Bronchus fibroblast of lung (primary cell): Measurements from ENCODE around the gene CCDC40. TPM values are rescaled to one million over a fixed set of nuclear protein-coding genes. Genes with fewer than 3 reads are reported as not detected.

Experiments used
- total RNA-seq: library from RNA; depleted of rRNA; stranded (reverse); fragments of >200 nt; gene quantifications from 2 replicates; pipeline ENCODE4 v1.2.3, GENCODE V29; 2015

The CCDC40 gene
- 1.0 and 2.0 TPM in 2 replicates for total RNA-seq

GRCh38 chr17:80035937-80036714 is at the start of gene CCDC40:
CCDC40 (plus strand) TSS chr17:80036642; CDS start chr17:80036663, 21 bp downstream.

GRCh38 chr17:80035687-80035936 is 830 bp upstream of the CCDC40 start, which contains the start of gene TBC1D16:
TBC1D16 (minus strand) TSS chr17:80035872; CDS start chr17:80013547, 22,325 bp downstream.

GRCh38 chr17:80101011-80101945 is 64.8 kb downstream of the CCDC40 start, which contains the start of gene GAA:
GAA (plus strand) TSS chr17:80101581; CDS start chr17:80104587, 3,006 bp downstream.

GRCh38 chr17:80147035-80147822 is 110.8 kb downstream of the CCDC40 start, which contains the start of gene EIF4A3:
EIF4A3 (minus strand) TSS chr17:80147128; CDS start chr17:80146961, 167 bp downstream.

Other genes with a start within 250 kb of the CCDC40 start
- 4.3 and 4.5 TPM in 2 replicates for gene CBX8, start 239.6 kb upstream of the CCDC40 start, total RNA-seq
- 11.9 and 12.3 TPM in 2 replicates for gene CBX4, start 197.2 kb upstream of the CCDC40 start, total RNA-seq
- gene TBC1D16, start 770 bp upstream of the CCDC40 start, total RNA-seq, result 19.8 and 22.7 TPM in 2 replicates
- 24.2 and 26.9 TPM in 2 replicates for gene GAA, start 64.9 kb downstream of the CCDC40 start, total RNA-seq
- gene EIF4A3, start 110.5 kb downstream of the CCDC40 start, total RNA-seq, result 91.1 and 92.5 TPM in 2 replicates
- under 0.01 TPM in 1 of 2 replicates, not detected in the other for gene CARD14, start 133.4 kb downstream of the CCDC40 start, total RNA-seq
- gene SGSH, start 183.7 kb downstream of the CCDC40 start, total RNA-seq, result 14.4 and 15.6 TPM in 2 replicates
- gene SLC26A11, start 183.8 kb downstream of the CCDC40 start, total RNA-seq, result 5.1 and 7.4 TPM in 2 replicates
- gene RNF213, start 224.2 kb downstream of the CCDC40 start, total RNA-seq, result 26.2 and 27.6 TPM in 2 replicates